HG03521 (cell line): ENCODE results near the gene HEPACAM.
"Not testable (repeated sequence)": the region's sequence is repeated elsewhere in the genome, so short reads cannot be mapped to it uniquely, and the experiment has no call there.

Source experiments
- ATAC-seq: cut with Tn5 transposase; IDR thresholded peaks from one replicate; pipeline ENCODE4 v1.9.1; 2021; ENCODE audit warnings: mild to moderate bottlenecking, moderate library complexity; ENCODE audit not compliant: unreplicated experiment

The HEPACAM gene, protein sequence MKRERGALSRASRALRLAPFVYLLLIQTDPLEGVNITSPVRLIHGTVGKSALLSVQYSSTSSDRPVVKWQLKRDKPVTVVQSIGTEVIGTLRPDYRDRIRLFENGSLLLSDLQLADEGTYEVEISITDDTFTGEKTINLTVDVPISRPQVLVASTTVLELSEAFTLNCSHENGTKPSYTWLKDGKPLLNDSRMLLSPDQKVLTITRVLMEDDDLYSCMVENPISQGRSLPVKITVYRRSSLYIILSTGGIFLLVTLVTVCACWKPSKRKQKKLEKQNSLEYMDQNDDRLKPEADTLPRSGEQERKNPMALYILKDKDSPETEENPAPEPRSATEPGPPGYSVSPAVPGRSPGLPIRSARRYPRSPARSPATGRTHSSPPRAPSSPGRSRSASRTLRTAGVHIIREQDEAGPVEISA

DNA sequence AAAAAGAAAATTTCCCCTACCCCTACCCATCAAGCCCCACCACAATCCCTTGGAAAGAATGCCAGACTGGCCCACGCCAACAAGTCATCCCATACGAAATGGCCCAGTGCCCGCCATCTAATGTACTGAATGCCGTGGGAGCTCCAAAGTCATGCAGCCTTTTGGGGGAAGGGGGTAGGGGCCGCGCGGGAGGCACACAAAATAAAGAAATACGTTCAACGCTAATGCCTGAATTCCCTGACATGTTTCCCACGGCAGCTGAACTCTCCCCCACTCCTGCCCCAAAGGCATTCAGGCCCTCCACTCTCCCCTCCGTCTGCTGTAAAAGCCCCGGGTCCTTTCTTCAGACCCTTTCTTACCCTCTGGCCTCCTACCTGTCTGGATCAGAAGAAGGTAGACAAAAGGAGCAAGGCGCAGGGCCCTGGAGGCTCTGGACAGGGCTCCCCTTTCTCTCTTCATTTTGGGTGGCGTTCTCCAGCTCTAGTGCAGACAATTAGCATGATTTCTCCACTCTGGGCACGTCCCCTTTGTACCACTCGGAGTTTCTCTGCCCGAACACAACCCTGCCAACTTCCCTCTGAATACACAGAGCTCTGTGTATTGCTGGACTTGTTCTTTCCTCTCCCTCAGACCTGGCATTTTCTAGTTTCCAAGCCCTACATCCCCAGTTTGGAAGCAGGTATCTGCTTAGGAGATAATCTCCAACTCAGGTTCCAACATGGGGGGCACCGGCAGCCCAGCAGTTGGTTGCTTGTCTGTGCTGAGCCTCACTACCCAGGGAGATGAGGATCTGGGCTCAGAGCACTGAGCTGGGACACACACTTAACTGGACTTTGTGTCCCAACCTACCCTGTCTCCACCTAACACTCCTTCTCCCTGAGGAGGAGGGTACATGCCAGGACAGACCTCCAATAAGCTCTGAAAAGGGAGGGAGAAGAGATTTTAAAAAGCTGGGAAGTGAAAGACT is at the start of gene HEPACAM:
TSS of gene HEPACAM (minus strand) at position 500 of the 967 bp plus-strand sequence. CDS start at position 459, 41 bp downstream.
- no peak for ATAC-seq

DNA sequence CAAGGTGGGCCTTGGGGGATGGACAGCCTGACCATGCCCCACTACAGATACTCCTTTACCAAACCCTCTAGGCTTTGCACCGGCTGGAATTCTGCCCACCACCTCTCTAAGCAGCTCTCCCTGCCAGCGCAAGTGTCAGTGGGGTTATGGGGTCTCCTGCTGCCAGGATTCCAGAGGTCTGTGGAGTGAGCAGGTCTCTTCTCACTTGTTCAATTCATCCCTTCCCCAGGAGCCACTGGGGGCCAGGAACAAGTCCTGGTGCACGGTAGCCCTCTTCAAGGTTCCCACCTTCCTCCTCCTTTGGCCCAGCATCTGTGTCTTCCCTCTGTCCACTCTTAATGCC is 48.6 kb upstream of the HEPACAM start:
- ATAC-seq = no peak

DNA sequence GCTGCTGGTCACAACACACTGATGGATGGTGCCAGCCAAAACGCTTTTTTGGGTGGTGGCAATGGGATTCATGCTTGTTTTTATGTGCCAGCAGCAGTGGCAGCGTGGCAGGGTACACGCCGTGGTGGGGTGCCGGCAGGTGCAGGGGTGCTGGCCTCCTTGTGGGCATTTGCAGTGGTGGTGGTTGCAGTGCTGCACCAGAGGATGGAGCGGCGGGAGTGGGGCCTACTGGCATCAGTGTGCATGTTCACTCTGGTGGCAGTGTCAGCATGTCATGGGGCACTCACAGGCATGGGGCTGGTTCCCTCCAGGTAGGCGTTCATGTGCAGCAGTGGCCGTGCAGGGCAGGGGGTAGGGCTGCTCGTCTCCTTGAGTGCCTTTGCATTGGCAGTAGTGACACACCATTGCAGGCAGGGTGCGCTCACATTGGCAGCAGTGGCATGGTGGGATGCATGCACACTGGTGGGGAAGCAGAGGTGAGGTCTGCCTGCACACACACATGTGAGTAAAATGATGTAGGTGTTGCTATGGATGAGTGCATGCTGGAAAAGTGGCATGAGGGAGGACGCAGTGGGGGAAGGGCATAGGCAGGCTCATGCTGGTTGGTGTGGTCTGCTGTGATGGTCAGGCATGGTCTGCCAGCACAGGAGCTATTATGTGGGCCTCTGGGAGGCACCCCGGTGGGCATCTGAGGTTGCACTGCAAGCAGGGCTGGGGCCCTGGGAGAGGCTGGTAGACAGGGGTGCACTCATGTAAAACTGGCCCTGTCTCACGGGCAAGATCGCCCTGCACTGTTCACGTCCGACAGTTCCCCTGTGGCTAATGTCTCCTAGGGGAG is 48.0 kb upstream of the HEPACAM start:
- no peak for ATAC-seq

DNA sequence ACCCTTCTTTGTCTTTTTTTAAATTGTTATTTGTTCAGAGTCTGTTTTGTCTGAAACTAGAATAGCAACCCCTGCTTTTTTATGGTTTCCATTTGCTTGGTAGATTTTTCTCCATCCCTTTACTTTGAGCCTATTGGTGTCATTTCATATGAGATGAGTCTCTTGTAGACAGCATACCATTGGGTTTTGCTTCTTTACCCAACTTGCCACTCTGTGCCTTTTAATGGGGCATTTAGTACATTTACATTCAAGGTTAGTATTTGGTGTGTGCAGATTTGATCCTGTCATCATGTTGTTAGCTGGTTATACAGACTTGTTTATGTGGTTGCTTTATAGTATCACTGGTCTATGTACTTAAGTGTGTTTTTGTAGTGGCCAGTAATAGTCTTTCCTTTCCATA is 46.2 kb upstream of the HEPACAM start:
- no peak for ATAC-seq

DNA sequence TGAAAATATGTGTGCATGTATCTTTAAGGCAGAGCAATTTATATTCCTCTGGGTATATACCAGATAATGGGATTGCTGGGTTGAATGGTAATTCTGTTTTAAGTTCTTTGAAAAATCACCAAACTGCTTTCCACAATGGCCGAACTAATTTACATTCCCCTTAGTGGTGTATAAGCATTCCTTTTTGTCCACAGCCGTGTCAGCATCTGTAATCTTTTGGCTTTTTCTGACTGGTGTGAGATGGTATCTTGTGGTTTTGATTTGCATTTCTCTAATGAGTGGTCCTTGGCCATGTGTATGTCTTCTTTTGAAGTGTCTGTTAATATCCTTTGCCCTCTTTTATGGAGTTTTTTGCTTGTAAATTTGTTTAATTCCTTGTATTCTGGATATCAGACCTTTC is 42.5 kb upstream of the HEPACAM start:
- ATAC-seq = no peak

DNA sequence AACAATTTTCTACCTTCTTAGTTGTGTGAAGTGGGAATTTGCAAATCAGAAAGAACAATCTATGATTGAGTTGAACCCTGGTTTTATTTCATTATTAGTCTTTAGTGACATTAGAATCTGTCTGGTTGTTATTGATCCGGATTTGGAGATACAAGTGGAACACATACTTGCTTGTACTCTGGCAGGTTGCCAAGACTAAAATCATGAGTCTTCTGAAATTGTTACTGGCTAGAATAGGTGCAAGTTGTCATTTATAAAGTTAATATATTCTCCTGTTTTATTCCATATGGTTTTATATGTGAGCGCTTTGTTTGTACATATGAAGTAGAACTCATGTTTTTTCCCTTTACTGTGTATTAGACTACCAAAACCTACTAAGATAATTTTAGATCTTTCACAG is 41.2 kb upstream of the HEPACAM start:
- ATAC-seq = no peak

DNA sequence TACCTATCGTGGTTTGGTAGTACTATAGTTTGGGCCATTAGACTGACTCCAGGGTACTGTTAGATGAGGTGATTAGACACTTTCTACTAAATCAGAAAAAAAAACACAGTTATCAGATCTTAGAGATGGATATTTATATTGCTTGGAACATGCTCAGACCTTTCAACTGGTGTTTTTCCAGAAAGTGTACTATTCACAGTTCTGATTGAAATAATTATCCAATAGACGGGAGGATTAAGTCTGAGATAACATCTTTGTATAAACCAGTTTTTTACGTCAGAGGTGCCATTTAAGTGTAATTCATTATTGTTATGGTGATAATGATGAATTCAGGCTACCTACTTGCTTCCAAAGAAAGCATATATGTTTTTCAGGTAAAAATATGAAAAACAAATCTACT is 40.7 kb upstream of the HEPACAM start:
- ATAC-seq = no peak

DNA sequence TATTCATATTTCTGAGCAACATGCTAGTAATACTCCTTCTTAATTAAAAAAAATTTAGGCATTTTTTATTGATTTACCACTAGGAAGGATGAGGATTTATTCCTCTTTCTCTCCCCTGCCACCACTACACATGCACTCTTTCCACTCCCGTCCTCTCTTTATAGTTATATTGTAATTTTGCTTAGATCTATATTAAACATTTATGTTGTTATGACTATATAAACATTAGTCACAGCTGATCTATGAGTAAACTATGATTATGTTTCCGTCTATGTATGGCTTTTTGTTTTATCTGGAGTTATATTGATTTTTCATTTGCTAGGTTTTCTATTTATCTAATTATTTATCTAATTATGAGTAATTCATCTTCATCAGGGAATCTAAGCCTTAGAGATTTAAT is 36.0 kb upstream of the HEPACAM start:
- no peak for ATAC-seq

DNA sequence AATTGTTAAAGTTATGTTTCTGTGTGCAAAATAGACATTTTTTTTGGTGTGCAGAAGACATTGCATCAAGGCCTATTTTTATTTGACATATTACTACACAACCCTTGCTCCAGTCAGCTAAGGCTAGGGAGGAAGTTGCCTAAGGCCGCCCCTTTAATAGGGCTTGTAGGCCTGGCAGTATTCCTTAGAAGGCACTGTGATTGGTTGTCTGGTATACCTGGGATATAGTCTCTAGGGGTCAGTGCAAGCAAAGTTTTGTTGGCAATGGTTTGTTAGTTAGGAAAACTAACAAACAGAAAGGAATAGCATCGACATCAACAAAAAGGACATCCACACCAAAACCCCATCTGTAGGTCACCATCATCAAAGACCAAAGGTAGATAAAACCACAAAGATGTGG is 35.1 kb upstream of the HEPACAM start:
- ATAC-seq = no peak

DNA sequence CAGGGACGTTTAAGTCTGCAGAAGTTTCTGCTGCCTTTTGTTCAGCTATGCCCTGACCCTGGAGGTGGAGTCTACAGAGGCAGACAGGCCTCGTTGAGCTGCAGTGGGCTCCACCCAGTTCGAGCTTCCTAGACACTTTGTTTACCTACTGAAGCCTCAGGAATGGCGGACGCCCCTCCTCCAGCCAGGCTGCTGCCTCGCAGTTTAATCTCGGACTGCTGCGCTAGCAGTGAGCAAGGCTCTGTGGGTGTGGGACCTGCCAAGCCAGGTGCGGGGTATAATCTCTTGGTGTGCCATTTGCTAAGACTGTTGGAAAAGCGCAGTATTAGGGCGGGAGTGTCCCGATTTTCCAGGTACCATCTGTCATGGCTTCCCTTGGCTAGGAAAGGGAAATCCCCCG is 32.4 kb upstream of the HEPACAM start:
- ATAC-seq = not testable (repeated sequence)

DNA sequence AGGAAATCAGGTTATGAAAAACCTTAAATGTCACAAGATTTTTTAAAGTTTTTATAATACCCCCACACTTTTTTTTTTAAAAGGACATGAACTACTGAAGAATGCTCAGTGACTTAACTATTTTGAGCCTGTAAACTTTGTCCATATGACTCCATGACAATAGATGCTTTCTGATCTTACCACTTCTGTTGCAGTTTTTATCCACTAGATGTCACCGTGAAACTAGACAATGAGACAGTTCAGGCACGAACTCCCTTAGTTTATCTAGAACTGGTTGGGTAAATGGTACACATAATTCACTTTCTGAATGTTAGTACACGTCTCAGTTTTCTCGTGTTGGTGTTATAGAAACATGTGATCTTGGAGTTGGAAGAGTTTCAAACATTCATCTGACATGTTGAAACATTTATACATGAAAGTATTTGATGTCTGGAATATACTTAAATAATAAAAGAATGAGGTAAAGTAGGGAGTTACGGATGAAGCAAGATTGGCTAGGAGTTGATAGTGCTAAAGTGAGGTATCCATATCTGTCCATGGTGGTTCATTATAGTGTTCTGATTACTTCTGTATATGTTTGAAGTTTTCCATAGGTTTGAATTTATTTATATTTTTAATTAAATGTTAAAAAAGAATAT is 26.2 kb upstream of the HEPACAM start:
- peak; percentile 86 for ATAC-seq

DNA sequence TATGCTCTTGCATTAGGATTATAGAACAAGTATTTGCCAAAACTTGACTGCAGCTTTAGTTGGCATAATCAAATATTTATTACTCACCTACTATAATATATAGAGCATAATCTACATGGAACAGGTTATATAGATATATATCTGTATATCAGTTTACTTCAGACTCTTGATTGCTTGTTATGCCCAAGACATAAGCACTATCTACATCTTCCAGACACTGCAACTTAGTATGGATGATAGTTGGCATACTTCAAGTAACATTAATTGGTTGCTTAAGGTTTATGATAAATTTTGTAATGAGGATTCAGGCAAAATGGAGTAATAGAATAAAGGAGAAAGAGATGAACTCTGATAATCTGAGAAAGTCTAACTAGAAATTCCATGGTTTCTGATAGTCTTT is 19.2 kb upstream of the HEPACAM start:
- no peak for ATAC-seq

DNA sequence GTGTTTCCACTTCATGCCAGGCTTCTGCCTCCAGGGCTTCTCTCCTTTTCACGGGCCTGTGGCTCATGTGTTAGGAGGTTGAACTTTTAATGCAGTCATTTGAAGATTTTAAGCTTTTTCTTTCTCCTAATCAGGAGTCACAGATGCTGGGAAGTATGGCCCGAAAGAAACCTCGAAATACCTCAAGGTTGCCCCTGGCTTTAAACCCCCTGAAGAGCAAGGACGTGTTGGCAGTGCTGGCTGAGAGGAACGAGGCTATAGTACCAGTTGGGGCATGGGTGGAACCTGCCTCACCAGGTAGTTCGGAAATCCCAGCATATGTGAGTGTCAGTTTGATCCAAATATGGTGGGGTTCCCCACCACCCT is 18.7 kb upstream of the HEPACAM start:
- no peak for ATAC-seq

DNA sequence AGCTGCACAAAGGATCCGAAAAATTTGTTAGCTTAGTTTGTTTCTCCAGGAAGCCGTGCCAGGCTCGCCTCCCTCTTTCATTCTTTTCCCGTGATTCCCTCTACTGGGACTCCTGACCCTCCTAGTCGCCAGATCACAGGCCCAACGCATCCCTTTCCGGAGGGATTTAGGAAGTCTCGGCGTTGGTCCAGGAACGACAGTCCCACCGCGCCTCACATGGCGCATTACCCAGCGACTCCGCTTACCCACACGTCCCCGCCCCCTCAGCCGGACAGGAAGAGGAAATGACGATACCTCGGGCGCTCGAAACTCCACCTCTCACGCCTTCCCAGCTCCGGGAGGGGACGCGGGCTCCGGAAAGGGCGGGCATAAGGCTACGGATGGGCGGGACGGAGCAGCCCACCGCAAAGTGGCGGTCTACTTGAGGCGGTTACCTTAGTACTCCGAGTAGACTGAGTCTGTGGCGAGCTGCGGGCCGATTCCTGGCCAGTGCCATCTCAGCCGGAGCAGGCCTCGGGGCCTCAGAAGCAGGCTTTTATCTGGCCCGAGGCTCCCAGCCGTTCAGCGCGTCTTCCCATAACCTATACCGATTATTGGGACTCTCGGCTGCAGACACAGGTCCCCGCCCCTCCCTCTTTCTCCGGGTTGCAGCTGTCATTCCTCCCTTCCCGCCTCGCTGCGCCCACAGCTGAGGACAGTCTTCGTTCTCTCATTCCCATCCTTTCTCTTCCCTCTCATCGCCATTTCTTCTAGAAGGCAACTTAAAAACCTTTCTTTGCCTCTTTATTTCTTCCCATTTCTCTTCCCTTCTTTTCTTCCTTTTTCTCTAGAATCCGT is 18.1 kb upstream of the HEPACAM start, which contains the start of gene CCDC15:
TSS of gene CCDC15 (plus strand) at position 450 of the 837 bp plus-strand sequence. CDS start 531 bp downstream, outside the sequence.
- peak; percentile 100 for ATAC-seq

DNA sequence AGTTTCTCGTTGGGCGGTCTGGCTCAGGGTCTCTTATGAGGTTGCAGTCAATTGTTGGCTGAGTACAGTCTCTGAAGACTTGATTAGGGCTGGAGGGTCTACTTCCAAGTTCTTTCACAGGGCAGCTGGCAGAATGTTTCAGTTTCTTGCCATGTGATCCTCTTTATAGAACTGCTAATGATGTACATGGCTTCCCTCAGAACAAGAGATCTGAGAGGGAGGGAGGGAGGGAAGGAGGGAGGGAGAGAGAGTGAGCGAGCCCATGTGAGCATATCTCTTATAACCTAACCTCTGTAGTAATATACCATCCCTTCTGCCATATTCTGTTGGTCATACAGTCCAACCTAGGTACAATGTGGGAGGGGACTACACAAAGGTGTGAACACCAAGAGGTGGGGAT is 15.5 kb upstream of the HEPACAM start:
- ATAC-seq = no peak

DNA sequence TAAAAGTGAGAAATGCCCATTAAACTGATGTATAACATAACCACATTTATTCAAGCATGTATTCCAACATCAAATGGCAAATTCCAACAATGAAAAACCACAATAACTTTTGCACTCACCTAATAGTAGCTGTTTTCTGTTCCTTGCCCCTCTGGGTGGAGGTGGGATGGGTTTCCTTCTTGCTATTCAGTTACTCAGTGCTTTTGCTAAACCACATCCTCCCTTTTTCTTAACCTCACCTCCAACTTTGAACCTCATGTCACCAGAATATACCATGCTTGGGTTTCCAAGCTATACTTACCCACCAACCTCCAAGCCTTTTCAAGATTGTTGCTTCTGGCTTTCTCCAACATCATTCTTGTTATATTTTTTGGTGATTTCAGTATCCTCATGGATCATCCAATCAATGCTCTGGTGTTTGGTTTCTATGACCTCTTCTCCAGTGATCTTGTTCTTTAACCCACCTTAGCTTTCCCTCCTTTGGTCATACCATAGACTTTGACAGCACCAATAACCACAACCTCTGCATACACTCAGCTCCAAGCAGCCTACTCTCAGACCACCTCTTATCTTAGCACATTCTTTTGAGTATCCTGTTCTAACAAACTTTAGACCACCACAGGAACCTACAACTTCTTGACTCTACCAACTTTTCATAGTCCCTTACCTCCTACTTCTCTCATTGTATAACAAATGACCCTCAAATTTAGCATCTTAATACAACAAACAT is 14.9 kb upstream of the HEPACAM start:
- ATAC-seq = no peak

DNA sequence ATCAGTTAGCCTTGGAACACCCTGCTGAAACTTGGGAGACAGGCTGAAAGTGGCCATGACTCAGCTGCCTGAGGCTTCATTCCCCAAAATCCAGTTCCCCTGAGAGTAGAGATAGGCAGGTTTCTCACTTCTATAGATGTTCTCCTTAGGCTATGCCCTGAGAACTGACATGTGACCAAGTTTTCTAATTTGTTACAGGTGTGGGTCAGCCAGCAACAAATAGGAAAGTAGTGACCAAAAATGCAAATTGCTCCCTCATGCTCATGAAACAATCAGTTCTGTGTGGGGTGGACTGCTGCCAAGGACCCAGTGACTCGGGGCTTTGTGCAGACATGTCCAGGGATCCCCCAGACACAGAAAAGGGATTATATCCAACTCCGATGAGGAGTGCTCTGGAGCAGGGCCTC is 10.9 kb upstream of the HEPACAM start:
- ATAC-seq = no peak

DNA sequence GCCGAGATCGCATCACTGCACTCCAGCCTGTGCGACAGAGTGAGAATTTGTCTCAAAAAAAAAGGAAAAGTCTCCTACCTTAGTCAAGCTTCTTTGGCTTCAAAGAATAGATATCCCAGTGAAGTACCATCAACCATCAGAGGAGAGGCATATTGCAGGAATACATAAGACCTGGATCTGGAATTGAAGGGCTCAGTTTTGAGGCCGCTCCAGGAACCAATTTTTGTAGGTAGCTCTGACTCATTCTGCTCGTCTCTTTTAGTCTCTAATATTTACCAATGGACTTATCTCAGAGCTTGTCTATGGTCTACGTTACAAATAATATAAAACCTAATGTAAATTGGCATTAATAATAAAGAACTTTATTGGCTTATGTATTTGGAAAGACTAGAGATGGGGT is 10.0 kb upstream of the HEPACAM start:
- no peak for ATAC-seq

DNA sequence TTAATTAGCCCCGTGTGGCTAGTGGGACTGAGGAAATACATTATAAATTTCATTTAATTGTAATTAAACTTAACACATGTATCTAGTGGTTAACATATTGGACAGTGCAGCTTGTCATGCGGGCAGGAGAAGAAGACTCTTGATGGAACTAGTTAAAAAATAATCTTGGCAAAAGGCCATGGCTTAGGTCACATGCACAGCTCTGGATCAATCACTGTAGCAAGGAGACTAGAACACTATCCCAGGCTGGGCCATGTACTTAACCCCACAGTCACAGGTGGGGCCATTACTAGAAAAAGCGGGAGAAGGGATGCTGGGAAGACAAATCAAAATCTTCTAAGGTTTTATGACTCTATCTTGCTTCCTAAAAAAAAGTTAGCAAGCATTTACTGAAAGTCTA is 8.7 kb upstream of the HEPACAM start:
- no peak for ATAC-seq
